HepG2 (cell line): Measurements from ENCODE around the gene EI24. TPM values are rescaled to one million over a fixed set of nuclear protein-coding genes. Genes with fewer than 3 reads are reported as not detected.

Source experiments
- MEIS1 ChIP-seq: sonication (generic); formaldehyde crosslinking; IDR thresholded peaks from 2 replicates; pipeline ENCODE4 v1.9.0; 2021; ENCODE audit warnings: mild to moderate bottlenecking, missing genetic modification reagents, moderate library complexity, borderline replicate concordance
- NCOA1 ChIP-seq: sonication (generic); formaldehyde crosslinking; IDR thresholded peaks from 2 replicates; pipeline ENCODE4 v1.9.0; 2021; ENCODE audit warnings: missing genetic modification reagents
- NFAT5 ChIP-seq: sonication (generic); formaldehyde crosslinking; IDR thresholded peaks from 2 replicates; pipeline ENCODE4 v1.4.0; 2020; ENCODE audit warnings: missing genetic modification reagents
- PLSCR1 ChIP-seq: sonication (generic); formaldehyde crosslinking; IDR thresholded peaks from 2 replicates; pipeline ENCODE4 v1.5.0; 2020; ENCODE audit warnings: missing genetic modification reagents, mild to moderate bottlenecking, borderline replicate concordance
- SMAD1 ChIP-seq: sonication (generic); formaldehyde crosslinking; IDR thresholded peaks from 2 replicates; pipeline ENCODE4 v1.4.0; 2020; ENCODE audit warnings: missing genetic modification reagents, low read depth, mild to moderate bottlenecking, borderline replicate concordance
- XBP1 ChIP-seq: sonication (generic); formaldehyde crosslinking; IDR thresholded peaks from 2 replicates; pipeline ENCODE4 v1.5.0; 2020; ENCODE audit warnings: missing genetic modification reagents
- ZNF138 ChIP-seq: sonication (generic); formaldehyde crosslinking; IDR thresholded peaks from 2 replicates; pipeline ENCODE4 v1.5.0; 2020; ENCODE audit warnings: mild to moderate bottlenecking, low read depth, missing genetic modification reagents
- ZNF318 ChIP-seq: sonication (generic); formaldehyde crosslinking; IDR thresholded peaks from 2 replicates; pipeline ENCODE4 v1.4.0; 2020; ENCODE audit warnings: mild to moderate bottlenecking, missing genetic modification reagents
- ZNF33B ChIP-seq: sonication (generic); formaldehyde crosslinking; IDR thresholded peaks from 2 replicates; pipeline ENCODE4 v1.5.1; 2020; ENCODE audit warnings: mild to moderate bottlenecking, missing genetic modification reagents
- ZNF468 ChIP-seq: sonication (generic); formaldehyde crosslinking; IDR thresholded peaks from 2 replicates; pipeline ENCODE4 v1.8.0; 2022; ENCODE audit warnings: mild to moderate bottlenecking, moderate library complexity, missing genetic modification reagents
- ZSCAN29 ChIP-seq: sonication (generic); formaldehyde crosslinking; conservative IDR thresholded peaks from 2 replicates; pipeline ENCODE4 v1.4.0; 2020; ENCODE audit warnings: mild to moderate bottlenecking, missing genetic modification reagents
- polyA plus RNA-seq, 8 experiments: library from polyadenylated mRNA; depleted of rRNA in 3 of 8; stranded (reverse) in 7 of 8; unstranded in 1 of 8; fragments of >200 nt; fragmentation: Illumina TruSeq in 4 of 8; extraction: Trizol in 4 of 8; gene quantifications; 2 replicates each; pipeline versions ENCODE4 v1.2.1 to v1.2.3, GENCODE V29; 2011 to 2016; ENCODE audit warnings: low read depth in 4 of 8, missing spikeins in 1 of 8, mixed read lengths in 1 of 8; ENCODE audit not compliant: insufficient read depth in 1 of 8
- total RNA-seq, 5 experiments: library from RNA; depleted of rRNA; stranded (reverse); fragments of >200 nt; fragmentation: Illumina TruSeq; extraction: Trizol; gene quantifications; 2 replicates each; pipeline ENCODE4 v1.2.3, GENCODE V29; 2016; ENCODE audit warnings: low read depth in 1 of 5
- TF ChIP-seq, protein P1 (sequence below): sonication (generic); formaldehyde crosslinking; IDR thresholded peaks from 2 replicates; pipeline ENCODE4 v1.5.0; 2020; ENCODE audit warnings: mild to moderate bottlenecking, missing genetic modification reagents, moderate library complexity

Gene EI24
- total and polyA plus RNA-seq, 2 of the 13 experiments (the other 11 are each of a cell fraction or from before 2014, with no cell fraction given) = 84.7 to 126 TPM

- TF ChIP-seq ZNF138 (CRISPR knock-in tag) (no peak), PLSCR1 (CRISPR knock-in tag) (no peak), NCOA1 (CRISPR knock-in tag) (no peak), MEIS1 (no peak; the same call in none of the 2 replicates), ZNF33B (CRISPR knock-in tag) (no peak), SMAD1 (CRISPR knock-in tag) (no peak), ZSCAN29 (CRISPR knock-in tag) (no peak), NFAT5 (CRISPR knock-in tag) (no peak; the same call in 1 of the 2 replicates), XBP1 (peak; percentile 98), ZNF468 (CRISPR knock-in tag) (no peak), ZNF318 (CRISPR knock-in tag) (no peak)
- TF ChIP-seq, protein P1, sequence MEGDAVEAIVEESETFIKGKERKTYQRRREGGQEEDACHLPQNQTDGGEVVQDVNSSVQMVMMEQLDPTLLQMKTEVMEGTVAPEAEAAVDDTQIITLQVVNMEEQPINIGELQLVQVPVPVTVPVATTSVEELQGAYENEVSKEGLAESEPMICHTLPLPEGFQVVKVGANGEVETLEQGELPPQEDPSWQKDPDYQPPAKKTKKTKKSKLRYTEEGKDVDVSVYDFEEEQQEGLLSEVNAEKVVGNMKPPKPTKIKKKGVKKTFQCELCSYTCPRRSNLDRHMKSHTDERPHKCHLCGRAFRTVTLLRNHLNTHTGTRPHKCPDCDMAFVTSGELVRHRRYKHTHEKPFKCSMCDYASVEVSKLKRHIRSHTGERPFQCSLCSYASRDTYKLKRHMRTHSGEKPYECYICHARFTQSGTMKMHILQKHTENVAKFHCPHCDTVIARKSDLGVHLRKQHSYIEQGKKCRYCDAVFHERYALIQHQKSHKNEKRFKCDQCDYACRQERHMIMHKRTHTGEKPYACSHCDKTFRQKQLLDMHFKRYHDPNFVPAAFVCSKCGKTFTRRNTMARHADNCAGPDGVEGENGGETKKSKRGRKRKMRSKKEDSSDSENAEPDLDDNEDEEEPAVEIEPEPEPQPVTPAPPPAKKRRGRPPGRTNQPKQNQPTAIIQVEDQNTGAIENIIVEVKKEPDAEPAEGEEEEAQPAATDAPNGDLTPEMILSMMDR (CRISPR knock-in tag) = 0 out of 2 replicates have a peak, but pooled peaks have one; percentile 5
Measured at GRCh38 chr11:125592305-125593113, 23.2 kb downstream of the EI24 start, which contains the start of gene STT3A (continued).
